HG02970 (cell line): Measurements from ENCODE around the gene BBS9.

Experiments used
- ATAC-seq: cut with Tn5 transposase; IDR thresholded peaks from one replicate; pipeline ENCODE4 v1.9.1; 2021; ENCODE audit warnings: mild to moderate bottlenecking, moderate library complexity, moderate number of reproducible peaks; ENCODE audit not compliant: unreplicated experiment, low FRiP score

The BBS9 gene

GRCh38 chr7:33422141-33422540 lies 292.8 kb downstream of the BBS9 start:
- no peak for ATAC-seq

GRCh38 chr7:33422825-33423645 lies 293.7 kb downstream of the BBS9 start:
- ATAC-seq: peak; percentile 34

GRCh38 chr7:33423646-33424020 lies 294.3 kb downstream of the BBS9 start:
- ATAC-seq: peak; percentile 62

DNA sequence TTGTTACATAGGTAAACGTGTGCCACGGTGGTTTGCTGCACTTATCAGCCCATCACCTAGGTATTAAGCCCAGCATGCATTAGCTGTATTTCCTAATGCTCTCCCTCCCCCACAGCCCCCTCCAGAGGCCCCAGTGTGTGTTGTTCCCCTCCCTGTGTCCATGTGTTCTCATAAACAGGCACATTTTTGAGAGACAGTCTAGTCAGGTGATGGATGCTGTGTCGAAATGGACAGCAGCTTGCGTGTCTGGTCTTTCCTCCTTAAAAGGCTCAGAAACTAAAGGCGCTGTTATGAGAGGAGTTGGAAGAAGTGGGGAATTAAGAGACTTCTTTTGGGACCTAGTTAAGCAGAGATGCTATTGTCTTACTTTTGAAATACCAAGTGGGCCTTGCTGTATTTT lies 296.0 kb downstream of the BBS9 start:
- no peak for ATAC-seq

GRCh38 chr7:33425929-33426678 lies 296.7 kb downstream of the BBS9 start:
- ATAC-seq: no peak

- no peak for ATAC-seq
Measured at GRCh38 chr7:33428415-33428814, 299.1 kb downstream of the BBS9 start.

- ATAC-seq: no peak
Measured at GRCh38 chr7:33431543-33431942, 302.2 kb downstream of the BBS9 start.

DNA sequence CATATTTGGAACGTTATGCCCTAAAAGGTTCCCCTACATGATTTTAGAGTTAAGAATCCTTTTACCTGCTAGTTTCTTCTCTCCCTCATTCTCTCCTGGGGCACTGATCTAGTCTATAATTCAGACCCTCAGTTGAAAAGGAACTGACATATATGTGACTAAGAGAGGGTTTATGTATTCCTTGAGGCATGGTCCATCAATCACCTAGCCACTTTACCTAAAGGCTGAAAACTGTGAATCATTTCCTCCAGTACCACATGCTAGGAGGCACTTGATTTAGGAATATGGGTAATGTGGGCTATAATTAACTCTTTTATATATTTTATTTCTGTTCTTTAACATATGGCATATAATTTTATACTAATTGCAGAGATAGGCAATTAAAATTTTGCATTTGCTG lies 303.5 kb downstream of the BBS9 start:
- ATAC-seq: no peak

DNA sequence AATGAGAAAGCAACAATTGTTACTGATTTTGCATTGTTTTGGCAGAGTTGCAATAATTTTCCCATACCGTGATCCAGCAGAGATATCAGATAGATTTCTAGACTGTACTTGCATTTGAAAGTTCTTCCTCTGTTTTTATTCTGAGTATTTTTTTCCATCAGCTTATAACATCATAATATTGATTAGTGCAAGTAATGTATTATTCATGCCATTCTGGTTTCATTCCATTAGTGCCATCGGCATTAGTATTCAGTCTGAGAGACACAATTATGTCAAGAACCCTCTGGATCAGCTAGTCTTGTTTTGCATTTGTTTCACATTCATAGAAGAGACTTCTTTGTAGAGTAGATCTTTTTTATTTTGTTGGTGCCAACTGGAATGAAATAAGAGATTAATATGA lies 304.0 kb downstream of the BBS9 start:
- ATAC-seq: no peak

DNA sequence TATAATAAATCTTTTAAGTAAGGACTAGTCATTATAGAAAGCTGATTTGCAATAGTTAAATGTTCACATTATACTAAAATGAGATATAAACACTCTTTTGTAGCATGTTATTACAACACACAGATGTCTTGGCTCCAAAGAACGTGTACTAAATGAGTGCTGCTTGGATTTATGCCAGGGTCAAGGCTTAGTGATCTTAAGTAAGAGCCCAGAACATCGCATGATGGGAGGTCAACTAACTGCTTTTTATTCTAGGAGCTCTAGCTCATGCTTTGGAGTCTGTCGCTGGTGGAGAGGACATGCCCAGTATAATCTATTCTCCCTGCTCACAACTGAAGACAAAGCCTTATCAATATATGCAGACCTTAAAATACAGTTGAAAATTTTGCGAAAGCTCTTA lies 315.1 kb downstream of the BBS9 start:
- no peak for ATAC-seq

GRCh38 chr7:33446551-33446950 lies 317.2 kb downstream of the BBS9 start:
- no peak for ATAC-seq

DNA sequence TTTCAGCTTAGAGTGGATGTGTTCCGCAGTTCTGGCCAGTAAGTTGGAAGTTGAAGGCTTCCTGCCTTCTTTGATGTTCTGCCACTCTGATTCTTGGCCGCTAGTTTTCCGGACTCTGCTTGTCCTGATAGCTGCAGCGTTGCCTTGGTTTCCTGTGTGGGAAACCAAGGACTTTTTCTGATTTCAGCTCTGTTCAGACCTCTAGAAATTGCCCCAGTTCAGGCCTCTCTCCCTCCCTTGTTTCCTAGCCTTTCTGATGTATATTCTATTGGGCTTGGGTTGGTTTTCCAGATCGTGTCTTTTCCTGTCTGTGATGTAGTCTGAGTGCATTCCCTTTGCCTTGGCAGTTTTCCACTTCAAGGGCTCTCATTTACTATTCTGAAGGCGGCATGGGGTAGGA lies 318.7 kb downstream of the BBS9 start:
- no peak for ATAC-seq

GRCh38 chr7:33449847-33450246 lies 320.5 kb downstream of the BBS9 start:
- ATAC-seq: no peak

DNA sequence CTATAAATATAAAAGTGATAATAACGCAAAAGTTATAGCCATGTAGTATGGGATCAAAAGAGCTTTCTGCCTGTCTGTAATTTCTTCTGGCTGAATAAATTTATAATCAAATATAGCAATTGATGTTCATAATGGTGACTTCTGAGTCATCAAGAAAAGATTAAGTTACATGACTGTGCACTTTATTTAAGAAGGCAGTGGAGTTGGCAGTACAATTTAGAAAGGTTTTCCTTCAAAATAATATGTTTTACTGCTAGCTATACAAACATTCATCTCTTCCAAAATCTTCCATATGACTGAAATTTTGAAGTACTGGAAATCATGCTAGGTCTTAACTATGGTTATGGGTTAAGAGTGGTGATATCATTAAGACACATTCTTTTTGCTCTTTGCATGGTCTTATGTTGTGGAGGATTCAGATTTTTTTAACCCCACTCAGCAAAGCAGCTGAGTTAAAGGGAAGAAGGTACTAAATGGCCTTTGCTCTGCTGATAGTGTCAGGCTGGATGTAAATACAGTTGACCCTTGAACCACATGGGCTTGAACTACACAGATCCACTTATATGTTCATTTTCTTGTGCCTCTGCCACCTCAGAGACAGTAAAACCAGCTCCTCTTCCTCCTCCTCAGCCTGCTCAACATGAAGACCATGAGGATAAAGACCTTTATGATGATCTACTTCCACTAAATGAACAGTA lies 323.6 kb downstream of the BBS9 start:
- ATAC-seq: no peak

DNA sequence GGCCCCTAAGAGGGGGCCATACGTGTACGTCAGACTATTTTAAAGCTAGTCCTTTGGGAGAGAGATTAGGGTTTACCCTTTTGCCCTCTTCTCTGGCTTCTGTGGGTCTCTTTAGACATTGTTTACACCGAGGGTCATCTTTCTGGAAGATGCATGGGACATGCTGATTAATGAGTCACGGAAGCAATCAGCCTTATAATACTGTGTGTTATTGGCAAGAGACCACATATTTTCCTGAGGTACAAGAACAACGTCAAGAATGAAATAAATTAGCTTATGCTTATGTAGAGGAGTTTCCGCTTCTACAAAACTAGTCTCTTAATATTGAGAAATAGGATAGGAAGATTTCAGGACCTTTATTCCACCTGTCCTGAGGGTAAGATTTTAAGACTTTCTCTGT lies 327.7 kb downstream of the BBS9 start:
- ATAC-seq: no peak

- no peak for ATAC-seq
Measured at GRCh38 chr7:33458581-33458980, 329.2 kb downstream of the BBS9 start.

- ATAC-seq: no peak
Measured at GRCh38 chr7:33459340-33459751, 330.0 kb downstream of the BBS9 start.

- no peak for ATAC-seq
Measured at GRCh38 chr7:33463131-33463530, 333.8 kb downstream of the BBS9 start.

DNA sequence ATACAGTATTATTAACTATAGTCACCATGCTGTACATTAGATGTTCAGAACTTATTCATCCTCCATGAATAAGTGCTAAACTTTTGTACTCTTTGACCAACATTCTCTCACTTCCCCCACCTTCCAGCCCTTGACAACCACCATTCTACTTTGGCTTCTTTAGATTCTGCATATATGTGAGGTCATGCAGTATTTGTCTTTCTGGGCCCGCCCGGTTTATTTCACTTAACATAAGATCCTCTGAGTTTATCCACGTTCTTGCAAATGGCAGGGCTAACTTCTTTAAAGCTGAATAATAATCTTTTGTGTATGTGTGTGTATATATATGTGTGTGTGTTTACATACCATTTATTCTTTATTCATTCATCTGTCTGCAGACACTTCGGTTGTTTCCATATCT lies 336.8 kb downstream of the BBS9 start:
- ATAC-seq: no peak

GRCh38 chr7:33471636-33472242 lies 342.4 kb downstream of the BBS9 start:
- ATAC-seq: no peak
